Fibroblast of upper back skin (primary cell): Measurements from ENCODE around the gene CAPZA3.
A peak's percentile ranks its signal among the peaks of the same experiment; 100 is the strongest.
"Not testable (repeated sequence)": the region's sequence is repeated elsewhere in the genome, so short reads cannot be mapped to it uniquely, and the experiment has no call there.

ENCODE experiments used
- DNase-seq: peaks from one replicate; pipeline ENCODE4 v3.0.0-alpha.2; 2013

CAPZA3 gene, protein sequence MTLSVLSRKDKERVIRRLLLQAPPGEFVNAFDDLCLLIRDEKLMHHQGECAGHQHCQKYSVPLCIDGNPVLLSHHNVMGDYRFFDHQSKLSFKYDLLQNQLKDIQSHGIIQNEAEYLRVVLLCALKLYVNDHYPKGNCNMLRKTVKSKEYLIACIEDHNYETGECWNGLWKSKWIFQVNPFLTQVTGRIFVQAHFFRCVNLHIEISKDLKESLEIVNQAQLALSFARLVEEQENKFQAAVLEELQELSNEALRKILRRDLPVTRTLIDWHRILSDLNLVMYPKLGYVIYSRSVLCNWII

DNA sequence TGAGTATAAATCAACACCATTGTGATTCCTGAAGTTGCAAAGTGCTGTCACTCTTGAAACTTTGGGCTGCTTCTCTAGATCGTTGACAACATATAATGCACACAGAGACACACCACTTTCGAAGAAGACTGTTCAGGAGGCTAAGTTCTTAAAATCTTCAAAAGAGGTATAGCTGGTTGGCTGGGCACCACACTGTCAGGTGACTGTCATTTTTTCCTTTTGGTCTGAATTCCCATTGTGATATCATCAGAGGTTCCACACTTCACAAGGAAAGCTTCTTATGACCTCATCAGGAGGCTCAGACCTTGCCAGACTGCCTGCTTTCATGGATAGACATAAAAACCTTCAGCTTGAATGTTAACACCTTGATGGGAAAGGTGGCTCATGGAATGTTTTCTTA, at the start of gene CAPZA3, which contains the start of gene PLCZ1:
Gene CAPZA3, plus strand, starts transcription at position 301 of the 400 bp plus-strand sequence. CDS start 150 bp downstream, outside the sequence.
Gene PLCZ1, minus strand, starts transcription at position 194 of the 400 bp plus-strand sequence. CDS start 641 bp downstream, outside the sequence.
- no peak for DNase-seq

GRCh38 chr12:18689771-18690170, 48.1 kb upstream of the CAPZA3 start:
- DNase-seq = no peak

- peak; percentile 63 for DNase-seq
Measured at GRCh38 chr12:18690653-18691052, 47.3 kb upstream of the CAPZA3 start.

GRCh38 chr12:18693986-18694385, 43.9 kb upstream of the CAPZA3 start:
- not testable (repeated sequence) for DNase-seq

GRCh38 chr12:18696971-18697602, 40.8 kb upstream of the CAPZA3 start:
- peak; percentile 60 for DNase-seq

DNA sequence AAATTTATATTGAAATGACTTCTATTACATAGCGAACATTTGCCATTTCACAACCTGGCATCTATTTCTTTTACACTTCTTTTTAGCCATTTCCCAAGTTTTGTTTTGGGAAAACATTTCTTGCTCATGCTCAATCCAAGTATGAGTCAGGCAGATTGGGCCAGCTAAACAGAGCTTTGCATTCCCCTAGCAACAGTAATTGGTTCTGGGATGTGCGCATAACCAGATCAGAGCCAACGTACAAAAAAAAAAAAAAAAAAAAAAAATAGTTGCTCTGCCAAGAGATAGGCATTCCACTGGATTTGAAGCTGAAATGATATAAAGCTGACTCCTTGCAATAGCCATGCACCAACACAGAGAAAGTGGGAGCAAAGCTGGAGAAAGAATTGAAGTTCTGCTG, 37.6 kb upstream of the CAPZA3 start:
- peak; percentile 69 for DNase-seq

- DNase-seq = no peak
Measured at GRCh38 chr12:18703321-18703720, 34.6 kb upstream of the CAPZA3 start.

DNA sequence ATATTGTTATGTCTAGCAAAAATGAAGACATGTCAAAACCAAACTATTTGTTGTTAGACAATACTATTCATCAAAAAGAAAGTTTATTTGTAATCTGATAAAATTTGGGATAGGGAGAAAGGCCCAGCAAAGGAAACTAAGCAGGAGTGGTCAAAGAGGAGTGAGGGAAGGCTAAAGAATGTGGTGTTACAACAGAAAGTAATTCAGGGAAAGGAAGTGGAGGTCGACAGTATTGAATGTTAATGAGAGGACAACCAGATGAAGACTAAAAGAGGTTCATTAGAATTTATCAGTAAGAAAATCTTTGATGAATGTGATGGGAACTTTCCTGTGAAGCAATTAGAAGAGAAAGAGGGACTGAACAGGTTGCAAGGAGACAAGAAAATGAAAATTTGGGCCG, 34.0 kb upstream of the CAPZA3 start:
- DNase-seq = no peak

DNA sequence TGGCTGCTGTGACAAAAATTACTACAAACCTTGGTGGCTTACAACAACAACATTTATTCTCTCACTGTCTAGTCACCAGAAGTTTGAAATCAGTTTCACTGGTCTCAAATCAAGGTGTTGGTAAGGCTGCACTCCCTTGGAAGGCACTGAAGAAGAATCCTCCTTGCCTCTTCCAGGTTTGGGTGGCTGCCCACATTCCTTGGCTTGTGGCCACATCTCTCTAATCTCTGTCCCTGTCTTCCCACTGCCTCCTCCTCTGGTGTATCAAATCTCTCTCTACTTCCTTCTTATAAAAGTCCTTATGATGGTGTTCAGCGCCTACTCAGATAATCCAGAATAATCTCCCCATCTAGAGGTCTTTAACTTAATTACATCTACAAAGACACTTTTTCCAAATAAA, 31.1 kb upstream of the CAPZA3 start:
- peak; percentile 16 for DNase-seq

DNA sequence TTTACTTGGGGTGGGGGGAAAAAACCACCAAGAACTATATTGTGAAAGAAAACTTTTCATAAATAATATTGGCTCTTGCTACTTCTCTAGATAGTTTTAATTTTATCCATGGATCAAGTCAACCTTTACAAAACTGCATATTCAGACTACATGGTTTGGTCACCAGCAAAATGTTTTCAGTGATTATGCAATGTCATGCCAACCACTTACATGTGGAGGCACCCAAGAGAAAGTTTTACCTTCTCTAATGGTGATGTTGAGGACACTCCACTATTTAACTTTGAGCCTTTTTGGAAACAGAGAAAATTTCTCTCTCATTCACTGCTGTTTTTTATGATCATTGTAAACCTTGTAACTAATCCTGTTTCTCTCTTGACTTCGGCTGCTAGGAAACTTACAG, 21.7 kb upstream of the CAPZA3 start:
- DNase-seq = no peak

- DNase-seq = no peak
Measured at GRCh38 chr12:18718462-18718861, 19.5 kb upstream of the CAPZA3 start.

GRCh38 chr12:18719922-18720510, 17.9 kb upstream of the CAPZA3 start:
- peak; percentile 8 for DNase-seq

- DNase-seq = no peak
Measured at GRCh38 chr12:18720690-18721089, 17.2 kb upstream of the CAPZA3 start.

DNA sequence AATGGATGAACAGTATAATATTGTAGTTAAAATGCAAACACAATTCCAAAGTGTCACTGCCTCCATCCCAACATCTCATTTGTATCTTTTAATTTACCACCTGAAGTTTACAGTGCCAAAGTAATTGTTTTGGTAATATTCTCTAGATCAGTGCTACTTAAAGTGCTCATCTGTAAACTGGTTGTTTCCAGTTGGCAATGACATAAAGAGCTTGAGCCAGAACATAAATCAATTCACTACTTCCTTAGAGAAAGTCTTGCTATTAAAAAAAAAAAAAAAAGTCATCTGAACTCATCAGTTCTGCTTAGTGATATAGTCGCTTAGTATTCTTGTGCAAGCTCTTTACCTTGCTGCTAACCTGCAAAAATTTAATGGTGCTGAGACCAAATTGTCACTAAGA, 16.5 kb upstream of the CAPZA3 start:
- DNase-seq = no peak

DNA sequence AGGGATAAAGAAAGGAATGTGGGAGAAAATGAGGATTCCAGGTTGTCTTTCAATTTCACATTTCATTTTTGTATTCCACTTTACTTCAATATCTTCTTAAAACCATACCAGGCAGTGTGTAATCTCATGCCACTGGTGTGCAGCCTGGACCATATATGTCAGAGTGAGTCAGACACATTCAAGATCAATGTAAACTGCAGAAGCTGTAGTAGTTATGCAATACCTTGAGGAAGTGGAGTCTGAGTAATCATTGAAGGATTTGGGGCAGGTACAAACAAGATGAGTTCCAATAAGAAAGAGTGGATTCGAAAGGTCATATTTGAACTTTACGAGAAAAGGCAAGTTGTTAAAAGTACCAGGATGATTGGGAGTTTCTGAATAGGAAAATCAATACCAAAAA, 14.2 kb upstream of the CAPZA3 start:
- DNase-seq = peak; percentile 82

DNA sequence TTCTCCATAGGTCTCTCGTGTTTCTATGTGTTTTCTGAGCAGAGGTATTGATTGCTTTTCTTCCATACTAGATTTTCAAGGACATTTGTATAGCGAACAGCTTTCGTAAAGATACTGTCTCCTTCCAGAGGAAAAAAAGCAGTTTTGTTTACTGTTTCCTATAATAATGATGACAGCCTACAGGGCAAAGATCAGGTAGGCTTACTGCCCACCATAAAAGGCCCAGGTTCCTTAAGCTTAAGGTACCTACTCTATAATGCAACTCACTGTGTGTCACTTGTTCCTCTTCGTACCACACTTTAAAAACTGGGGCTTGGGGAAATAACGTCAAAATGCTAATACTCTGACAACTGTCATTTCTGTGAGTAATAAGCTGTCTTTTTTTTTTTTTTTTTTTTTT, 6.8 kb upstream of the CAPZA3 start:
- DNase-seq = no peak

- DNase-seq = peak; percentile 90
Measured at GRCh38 chr12:18747895-18748294, 10.0 kb downstream of the CAPZA3 start.

DNA sequence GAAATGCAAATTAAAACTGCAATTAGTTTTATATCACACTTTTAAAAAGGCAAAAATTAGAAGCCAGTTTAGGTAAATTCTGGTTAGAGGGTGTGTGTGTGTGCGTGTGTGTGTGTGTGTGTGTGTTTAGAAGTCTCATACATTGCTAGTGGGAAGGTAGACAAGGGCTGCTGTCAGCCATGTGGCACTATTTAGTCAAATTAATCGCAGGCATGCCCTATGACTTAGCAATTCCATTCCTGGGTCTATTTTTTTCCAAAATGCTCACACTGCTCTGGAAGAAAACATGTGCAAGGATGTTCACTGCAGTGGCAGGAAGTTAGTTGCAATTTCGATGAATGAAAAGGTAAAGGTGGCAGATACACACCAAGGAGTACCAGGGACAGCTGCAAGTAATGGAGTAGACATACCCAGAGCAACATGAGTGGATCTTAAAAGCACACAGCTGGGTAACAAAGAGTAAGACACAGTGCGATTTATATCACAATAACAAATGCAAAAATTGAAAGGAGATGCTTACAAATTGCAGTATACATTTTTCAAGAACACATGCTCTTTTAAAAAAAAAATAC, 11.6 kb downstream of the CAPZA3 start:
- DNase-seq = peak; percentile 64

DNA sequence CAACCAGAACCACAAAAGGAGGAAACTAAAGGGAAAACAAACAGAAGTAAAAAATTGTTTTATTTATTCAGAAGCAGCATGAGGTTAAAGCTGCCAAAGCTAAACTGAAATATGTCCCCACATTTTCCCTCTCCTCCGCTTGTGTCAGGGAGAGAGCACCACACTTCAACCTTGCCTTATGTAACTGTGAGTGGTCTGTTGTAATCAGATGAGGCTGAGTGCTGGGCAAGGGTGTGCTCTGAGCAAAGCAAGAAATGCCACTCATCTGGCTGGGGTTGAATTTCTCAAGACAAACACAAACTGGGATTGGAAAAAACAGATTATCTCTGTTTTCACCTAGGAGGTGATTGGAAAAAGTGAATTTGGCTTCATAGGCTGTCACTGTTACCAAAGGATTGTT, 12.2 kb downstream of the CAPZA3 start:
- DNase-seq = peak; percentile 34

- DNase-seq = no peak
Measured at GRCh38 chr12:18751866-18752265, 13.9 kb downstream of the CAPZA3 start.

DNA sequence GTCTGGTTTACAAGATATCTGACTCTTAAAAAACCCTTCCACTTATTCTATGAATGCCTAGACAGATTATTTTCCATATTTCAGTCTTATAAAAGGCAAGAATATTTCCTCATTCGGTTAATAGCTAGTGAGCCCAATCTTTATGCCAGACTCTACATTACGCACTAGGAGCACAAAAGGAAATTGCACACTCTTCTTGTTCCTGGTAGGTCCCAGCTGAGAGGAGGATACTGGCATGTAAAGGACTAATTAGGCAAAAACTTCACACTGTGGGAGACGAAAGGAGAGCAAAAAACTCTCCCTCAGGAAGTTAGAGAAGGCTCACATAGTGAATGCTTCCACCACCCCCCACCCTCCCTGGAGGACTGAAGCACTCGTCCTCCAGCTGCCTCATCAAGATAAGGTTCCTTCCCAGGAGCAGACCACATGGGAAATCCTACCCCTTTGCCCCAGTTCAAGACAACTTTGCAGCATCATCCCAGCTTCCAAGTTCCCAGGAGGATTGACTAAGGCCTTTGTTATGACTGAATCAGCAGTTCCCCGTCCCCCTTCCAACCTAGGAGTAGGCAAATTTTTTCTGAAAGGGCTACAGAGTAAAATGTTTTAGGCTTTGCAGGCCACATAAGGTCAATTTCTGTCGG, 14.5 kb downstream of the CAPZA3 start:
- peak; percentile 98 for DNase-seq

- no peak for DNase-seq
Measured at GRCh38 chr12:18752947-18753346, 15.0 kb downstream of the CAPZA3 start.

DNA sequence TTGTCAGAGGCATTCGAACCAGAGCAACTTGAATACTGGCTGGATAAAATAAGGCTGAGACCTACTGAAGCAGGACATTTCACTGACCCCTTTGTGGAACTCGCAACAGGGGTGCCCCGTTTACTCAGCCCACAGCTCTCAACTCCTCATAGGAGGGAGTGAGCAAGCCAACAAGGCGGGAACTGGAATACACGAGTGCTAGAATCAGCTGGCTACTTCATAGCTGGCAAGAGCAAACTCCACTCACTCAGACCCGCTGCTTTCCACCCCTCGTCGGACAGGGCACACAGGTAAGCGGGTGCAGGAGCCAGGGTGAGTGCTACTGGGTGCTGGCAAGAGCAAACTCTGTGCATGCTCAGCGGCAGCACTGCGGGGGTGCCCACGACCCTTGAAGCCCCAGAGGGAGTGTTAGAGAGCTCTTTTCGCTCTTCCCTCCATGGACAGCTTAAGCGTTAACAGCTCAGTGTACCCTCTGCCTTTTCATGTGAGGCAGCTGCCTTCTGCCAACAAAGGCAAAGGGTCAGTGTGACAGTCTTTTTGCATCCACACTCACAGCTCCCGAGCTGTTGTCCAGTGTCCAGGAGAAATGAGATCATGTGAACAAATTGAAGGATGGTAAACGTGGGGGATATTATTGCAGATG, 15.7 kb downstream of the CAPZA3 start:
- DNase-seq = no peak
